Measurements from ENCODE around the gene CREB5. TPM values are rescaled to one million over a fixed set of nuclear protein-coding genes. Genes with fewer than 3 reads are reported as not detected.

Gene CREB5
- polyA plus RNA-seq, 6 donors from 2014 or later = 0.40 to 0.66 TPM; not detected in 4

GRCh38 chr7:28684650-28685241 lies 272.4 kb downstream of the CREB5 start:
- Mint-ChIP-seq H3K36me3 (no peaks in the 10 kb centered on the region), H3K4me1 (peaks cover 0 to 2% (median 0%) of the 10 kb centered on the region in 3 donors), H3K9me3 (no peaks in the 10 kb centered on the region), H3K27me3 (peaks cover 11 to 17% (median 12%) of the 10 kb centered on the region in 3 donors), H3K4me3 (no peak overlapping the region), H3K27ac (peak overlapping the region in 1 of 6 donors; percentile 71)
- ATAC-seq (ENCODE audit: low read depth in 2 of 2) (peak; percentile 29 to 38), DNase-seq (peak; percentile 24)

- Mint-ChIP-seq H3K4me1 (peaks cover 0 to 2% (median 0%) of the 10 kb centered on the region in 3 donors), H3K9me3 (no peaks in the 10 kb centered on the region), H3K27ac (peak overlapping the region in 1 of 6 donors; percentile 45), H3K27me3 (peaks cover 11 to 17% (median 12%) of the 10 kb centered on the region in 3 donors), H3K4me3 (no peak overlapping the region), H3K36me3 (no peaks in the 10 kb centered on the region)
- ATAC-seq (ENCODE audit: low read depth in 2 of 2) (peak; percentile 32 to 50), DNase-seq (no peak)
Observed at GRCh38 chr7:28685242-28685643, 272.9 kb downstream of the CREB5 start.

DNA sequence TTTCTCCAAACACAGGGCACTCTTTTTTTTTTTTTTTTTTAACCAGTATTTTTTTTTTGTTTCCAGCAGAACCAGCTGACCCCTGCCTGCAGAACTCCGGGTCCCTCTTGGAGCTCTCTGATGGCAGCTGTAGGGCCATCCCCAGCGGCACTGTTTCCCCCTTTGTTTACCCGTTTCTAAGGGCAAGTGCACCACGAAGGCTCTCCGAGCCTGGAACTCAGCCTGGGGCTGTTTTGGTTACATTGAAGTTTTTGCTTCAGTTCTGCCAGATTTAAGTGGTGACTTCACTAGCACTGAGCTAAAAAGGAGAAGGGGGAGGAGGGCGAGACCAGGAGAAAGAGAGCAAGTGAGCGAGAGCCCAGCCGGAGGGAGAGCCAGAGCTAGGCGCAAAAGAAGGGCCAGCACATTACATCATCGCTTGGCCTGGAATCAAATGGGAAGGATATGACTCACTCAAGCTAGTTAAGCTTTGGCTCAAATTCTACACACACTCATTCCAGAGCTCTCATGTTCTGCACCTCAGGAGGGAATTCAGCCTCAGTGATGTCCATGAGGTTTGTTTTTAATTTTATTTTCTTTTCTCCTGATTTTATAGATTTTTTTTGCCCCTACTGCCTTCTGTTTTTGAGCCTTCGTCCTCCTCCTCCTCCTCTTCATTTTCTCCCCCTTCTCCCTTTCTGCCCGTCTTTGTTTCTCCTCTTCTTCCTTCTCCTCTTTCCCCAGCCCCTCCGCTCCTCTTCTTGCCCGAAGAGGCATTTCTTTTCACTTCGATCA lies 273.5 kb downstream of the CREB5 start:
- H3K27me3 Mint-ChIP-seq = peaks cover 11 to 22% (median 18%) of the 10 kb centered on the region in 3 donors
- peak; percentile 77 to 80 for ATAC-seq (ENCODE audit: low read depth in 2 of 2)
- peaks cover 0 to 2% (median 0%) of the 10 kb centered on the region in 3 donors for H3K4me1 Mint-ChIP-seq
- no peaks in the 10 kb centered on the region for H3K36me3 Mint-ChIP-seq
- no peaks in the 10 kb centered on the region for H3K9me3 Mint-ChIP-seq
- H3K4me3 Mint-ChIP-seq = no peak overlapping the region
- peak; percentile 50 for DNase-seq
- no peak overlapping the region for H3K27ac Mint-ChIP-seq

DNA sequence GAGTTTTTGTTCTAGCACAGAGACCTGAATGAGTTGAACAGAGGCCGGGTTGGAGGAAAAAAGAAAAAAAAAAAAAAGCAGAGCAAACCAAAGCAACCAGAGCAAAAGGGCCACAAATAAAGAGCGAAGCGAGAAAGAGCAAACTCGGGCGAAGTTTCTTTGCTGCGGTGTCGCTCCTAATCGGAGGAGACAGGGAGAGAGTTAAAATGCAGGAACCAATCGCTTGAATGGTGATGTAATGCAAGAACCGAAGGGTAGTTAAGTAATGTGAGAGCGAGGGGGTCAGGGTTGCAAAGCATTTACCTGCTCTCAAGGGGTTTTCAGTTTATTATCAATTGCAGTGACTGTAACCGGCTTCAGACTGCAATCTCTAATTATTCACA lies 274.1 kb downstream of the CREB5 start:
- no peak overlapping the region for H3K27ac Mint-ChIP-seq
- ATAC-seq (ENCODE audit: low read depth in 2 of 2) (no peak), DNase-seq (no peak)
- H3K9me3 Mint-ChIP-seq = no peaks in the 10 kb centered on the region
- H3K36me3 Mint-ChIP-seq = no peaks in the 10 kb centered on the region
- no peak overlapping the region for H3K4me3 Mint-ChIP-seq
- peaks cover 11 to 25% (median 20%) of the 10 kb centered on the region in 3 donors for H3K27me3 Mint-ChIP-seq
- H3K4me1 Mint-ChIP-seq = peaks cover 0 to 2% (median 0%) of the 10 kb centered on the region in 3 donors

- DNase-seq (no peak), ATAC-seq (ENCODE audit: low read depth in 2 of 2) (no peak)
- Mint-ChIP-seq H3K27me3 (peaks cover 11 to 19% (median 18%) of the 10 kb centered on the region in 3 donors), H3K4me3 (no peak overlapping the region), H3K9me3 (no peaks in the 10 kb centered on the region), H3K27ac (no peak overlapping the region), H3K4me1 (peaks cover 0 to 2% (median 0%) of the 10 kb centered on the region in 3 donors), H3K36me3 (no peaks in the 10 kb centered on the region)
Observed at GRCh38 chr7:28687537-28687936, 275.2 kb downstream of the CREB5 start.

DNA sequence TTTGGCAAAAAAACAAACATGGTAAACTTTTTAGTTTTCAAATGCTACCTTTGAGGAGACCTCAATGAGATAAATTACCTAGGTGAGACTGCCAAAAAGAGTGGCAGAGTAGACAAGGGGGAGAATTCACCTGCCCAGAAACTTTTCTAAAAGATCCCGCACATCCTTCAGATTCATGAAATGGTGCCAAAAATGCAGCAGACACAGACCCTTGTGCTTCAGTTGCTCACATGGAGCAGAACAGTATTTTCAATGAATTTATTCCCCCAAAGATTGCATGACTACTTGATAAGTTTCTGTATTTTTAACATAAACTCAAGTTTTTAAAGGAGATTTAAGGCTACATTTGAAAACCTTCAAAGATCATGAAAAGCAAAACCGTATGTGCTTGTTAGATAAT lies 275.9 kb downstream of the CREB5 start:
- no peaks in the 10 kb centered on the region for H3K36me3 Mint-ChIP-seq
- H3K27ac Mint-ChIP-seq = no peak overlapping the region
- ATAC-seq (ENCODE audit: low read depth in 2 of 2) (no peak), DNase-seq (no peak)
- H3K4me3 Mint-ChIP-seq = no peak overlapping the region
- H3K27me3 Mint-ChIP-seq = peaks cover 4 to 22% (median 13%) of the 10 kb centered on the region in 3 donors
- H3K4me1 Mint-ChIP-seq = peaks cover 0 to 2% (median 0%) of the 10 kb centered on the region in 3 donors
- no peaks in the 10 kb centered on the region for H3K9me3 Mint-ChIP-seq

- no peak overlapping the region for H3K4me3 Mint-ChIP-seq
- no peaks in the 10 kb centered on the region for H3K36me3 Mint-ChIP-seq
- DNase-seq (no peak), ATAC-seq (ENCODE audit: low read depth in 2 of 2) (no peak)
- H3K27ac Mint-ChIP-seq = no peak overlapping the region
- no peaks in the 10 kb centered on the region for H3K4me1 Mint-ChIP-seq
- H3K27me3 Mint-ChIP-seq = peaks cover 0 to 18% (median 8%) of the 10 kb centered on the region in 3 donors
- no peaks in the 10 kb centered on the region for H3K9me3 Mint-ChIP-seq
Observed at GRCh38 chr7:28688651-28689050, 276.3 kb downstream of the CREB5 start.

GRCh38 chr7:28695300-28696295 lies 283.3 kb downstream of the CREB5 start:
- H3K4me1 Mint-ChIP-seq = peaks cover 0 to 21% (median 0%) of the 10 kb centered on the region in 3 donors
- DNase-seq (no peak), ATAC-seq (ENCODE audit: low read depth in 2 of 2) (no peak)
- H3K4me3 Mint-ChIP-seq = no peak overlapping the region
- H3K27me3 Mint-ChIP-seq = peaks cover 0 to 10% (median 4%) of the 10 kb centered on the region in 3 donors
- peak overlapping the region in 1 of 6 donors; percentile 53 for H3K27ac Mint-ChIP-seq
- H3K9me3 Mint-ChIP-seq = no peaks in the 10 kb centered on the region
- no peaks in the 10 kb centered on the region for H3K36me3 Mint-ChIP-seq

DNA sequence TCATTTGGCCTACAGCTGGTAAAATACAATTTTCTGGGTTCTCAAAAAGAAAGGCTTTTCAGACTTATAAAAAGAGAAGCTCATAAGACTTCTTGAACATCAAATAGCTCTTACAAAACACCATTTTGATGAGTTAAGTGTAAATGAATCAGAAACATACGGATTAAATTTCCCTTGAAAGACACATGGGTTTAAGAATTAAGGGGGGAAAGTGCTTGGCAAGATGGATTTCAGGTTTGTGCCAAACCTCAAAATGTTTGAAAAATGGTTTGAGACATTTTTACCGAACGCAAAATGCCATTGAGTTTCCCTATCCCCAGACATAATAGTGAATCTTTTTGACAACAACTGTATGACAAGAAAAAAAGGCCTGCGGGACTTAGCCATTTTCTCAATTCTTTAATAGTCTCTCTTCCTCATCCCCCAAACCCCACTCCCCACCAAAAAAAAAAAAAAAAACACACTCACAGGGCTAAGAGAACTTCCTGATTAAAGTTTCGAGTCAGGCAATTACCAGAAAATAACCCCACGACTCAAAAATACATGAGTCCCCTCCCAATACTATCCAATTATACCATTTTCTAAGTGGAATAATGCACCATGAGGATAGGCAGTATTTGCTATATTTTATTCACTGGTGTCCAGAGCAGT lies 285.7 kb downstream of the CREB5 start:
- Mint-ChIP-seq H3K9me3 (peaks cover 0 to 3% (median 0%) of the 10 kb centered on the region in 7 donors), H3K27me3 (peaks cover 0 to 2% (median 0%) of the 10 kb centered on the region in 3 donors), H3K36me3 (no peaks in the 10 kb centered on the region), H3K4me3 (peak overlapping the region in 1 of 8 donors; percentile 1), H3K27ac (no peak overlapping the region), H3K4me1 (peaks cover 0 to 21% (median 0%) of the 10 kb centered on the region in 3 donors)
- ATAC-seq (ENCODE audit: low read depth in 2 of 2) (no peak), DNase-seq (no peak)

DNA sequence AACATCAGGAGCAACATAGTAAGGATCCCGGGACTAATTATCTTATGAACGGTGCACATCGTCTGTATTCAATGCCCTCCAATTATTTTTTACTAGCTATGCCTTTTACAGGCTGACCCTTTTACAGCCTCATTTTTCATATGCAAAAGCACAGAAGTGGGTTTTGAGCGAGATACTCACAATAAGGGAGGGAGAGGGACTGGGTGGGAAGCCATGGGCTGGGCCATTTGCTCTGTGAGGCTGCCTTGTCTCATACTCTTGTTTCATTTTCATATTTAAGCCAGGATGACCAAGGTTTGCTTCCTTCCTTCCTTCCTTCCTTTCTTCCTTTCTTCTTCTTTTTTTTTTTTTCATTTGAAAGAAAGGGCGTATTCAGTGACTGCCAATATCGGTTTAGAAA lies 286.5 kb downstream of the CREB5 start:
- Mint-ChIP-seq H3K27ac (no peak overlapping the region), H3K36me3 (peaks cover 0 to under 1% of the 10 kb centered on the region in 2 donors), H3K4me3 (peak overlapping the region in 1 of 8 donors; percentile 24), H3K27me3 (peaks cover 0 to 4% (median 0%) of the 10 kb centered on the region in 3 donors), H3K4me1 (peaks cover 0 to 21% (median 0%) of the 10 kb centered on the region in 3 donors), H3K9me3 (peaks cover 0 to 7% (median 0%) of the 10 kb centered on the region in 7 donors)
- ATAC-seq (ENCODE audit: low read depth in 2 of 2) = no peak
- DNase-seq = no peak

DNA sequence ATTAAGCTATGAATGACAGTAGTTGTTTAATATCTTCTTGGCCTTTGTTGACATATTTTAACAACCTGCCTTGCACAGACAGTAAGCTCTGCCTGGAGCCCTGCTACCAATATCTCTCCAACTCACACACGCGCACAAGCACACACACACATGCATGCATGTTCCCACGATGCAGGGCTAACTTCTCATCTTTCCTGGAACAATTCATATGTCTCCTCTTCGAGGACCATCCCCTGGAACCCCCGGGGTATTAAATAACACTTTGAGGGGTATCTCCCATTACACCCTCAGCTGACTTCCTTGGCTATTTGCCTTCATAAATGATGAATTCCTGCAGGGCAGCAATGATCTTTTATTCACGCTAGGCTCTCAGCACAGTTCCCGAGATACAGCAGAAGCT lies 287.8 kb downstream of the CREB5 start:
- Mint-ChIP-seq H3K4me1 (peaks cover 4 to 29% (median 6%) of the 10 kb centered on the region in 3 donors), H3K27me3 (peaks cover 0 to 4% (median 0%) of the 10 kb centered on the region in 3 donors), H3K27ac (no peak overlapping the region), H3K4me3 (no peak overlapping the region), H3K36me3 (peaks cover 0 to 12% of the 10 kb centered on the region in 2 donors), H3K9me3 (peaks cover 0 to 16% (median 5%) of the 10 kb centered on the region in 7 donors)
- ATAC-seq (ENCODE audit: low read depth in 2 of 2) (no peak), DNase-seq (no peak)

GRCh38 chr7:28700790-28701203 lies 288.5 kb downstream of the CREB5 start:
- Mint-ChIP-seq H3K27ac (no peak overlapping the region), H3K4me3 (no peak overlapping the region), H3K4me1 (peaks cover 4 to 33% (median 13%) of the 10 kb centered on the region in 3 donors), H3K36me3 (peaks cover 0 to 12% of the 10 kb centered on the region in 2 donors), H3K27me3 (peaks cover 0 to 4% (median 4%) of the 10 kb centered on the region in 3 donors), H3K9me3 (peaks cover 0 to 16% (median 5%) of the 10 kb centered on the region in 7 donors)
- ATAC-seq (ENCODE audit: low read depth in 2 of 2) = no peak
- DNase-seq = no peak

Measured in naive B cell (primary cell).